ENCODE measurements around the gene IGSF23.

- TF ChIP-seq, protein P1, sequence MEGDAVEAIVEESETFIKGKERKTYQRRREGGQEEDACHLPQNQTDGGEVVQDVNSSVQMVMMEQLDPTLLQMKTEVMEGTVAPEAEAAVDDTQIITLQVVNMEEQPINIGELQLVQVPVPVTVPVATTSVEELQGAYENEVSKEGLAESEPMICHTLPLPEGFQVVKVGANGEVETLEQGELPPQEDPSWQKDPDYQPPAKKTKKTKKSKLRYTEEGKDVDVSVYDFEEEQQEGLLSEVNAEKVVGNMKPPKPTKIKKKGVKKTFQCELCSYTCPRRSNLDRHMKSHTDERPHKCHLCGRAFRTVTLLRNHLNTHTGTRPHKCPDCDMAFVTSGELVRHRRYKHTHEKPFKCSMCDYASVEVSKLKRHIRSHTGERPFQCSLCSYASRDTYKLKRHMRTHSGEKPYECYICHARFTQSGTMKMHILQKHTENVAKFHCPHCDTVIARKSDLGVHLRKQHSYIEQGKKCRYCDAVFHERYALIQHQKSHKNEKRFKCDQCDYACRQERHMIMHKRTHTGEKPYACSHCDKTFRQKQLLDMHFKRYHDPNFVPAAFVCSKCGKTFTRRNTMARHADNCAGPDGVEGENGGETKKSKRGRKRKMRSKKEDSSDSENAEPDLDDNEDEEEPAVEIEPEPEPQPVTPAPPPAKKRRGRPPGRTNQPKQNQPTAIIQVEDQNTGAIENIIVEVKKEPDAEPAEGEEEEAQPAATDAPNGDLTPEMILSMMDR (IDR thresholded peaks at IDR 0.05; ENCODE audit: low read length), result no peak
- TF ChIP-seq EZH2 (optimal IDR thresholded peaks at IDR 0.05; ENCODE audit: low read depth, low read length), result no peak
Observed at GRCh38 chr19:44685877-44686276, 72.5 kb downstream of the IGSF23 start.
